H1 (cell line): ENCODE results near the gene SLC9A5.

Experiments
- BRCA1 ChIP-seq: IDR thresholded peaks from 2 replicates; pipeline ENCODE4 v1.6.1; 2012; ENCODE audit warnings: low read depth, low read length, improper control_type of control experiment
- CHD2 ChIP-seq: IDR thresholded peaks from 2 replicates; pipeline ENCODE4 v1.6.1; 2012; ENCODE audit warnings: low read length, improper control_type of control experiment
- EZH2 ChIP-seq: fragments of 200-600 bp; sonication (generic); IDR thresholded peaks from 2 replicates; pipeline ENCODE4 v1.7.1; 2012; ENCODE audit warnings: low read depth, mild to moderate bottlenecking, moderate library complexity, low read length, inconsistent platforms; ENCODE audit not compliant: severe bottlenecking

DNA sequence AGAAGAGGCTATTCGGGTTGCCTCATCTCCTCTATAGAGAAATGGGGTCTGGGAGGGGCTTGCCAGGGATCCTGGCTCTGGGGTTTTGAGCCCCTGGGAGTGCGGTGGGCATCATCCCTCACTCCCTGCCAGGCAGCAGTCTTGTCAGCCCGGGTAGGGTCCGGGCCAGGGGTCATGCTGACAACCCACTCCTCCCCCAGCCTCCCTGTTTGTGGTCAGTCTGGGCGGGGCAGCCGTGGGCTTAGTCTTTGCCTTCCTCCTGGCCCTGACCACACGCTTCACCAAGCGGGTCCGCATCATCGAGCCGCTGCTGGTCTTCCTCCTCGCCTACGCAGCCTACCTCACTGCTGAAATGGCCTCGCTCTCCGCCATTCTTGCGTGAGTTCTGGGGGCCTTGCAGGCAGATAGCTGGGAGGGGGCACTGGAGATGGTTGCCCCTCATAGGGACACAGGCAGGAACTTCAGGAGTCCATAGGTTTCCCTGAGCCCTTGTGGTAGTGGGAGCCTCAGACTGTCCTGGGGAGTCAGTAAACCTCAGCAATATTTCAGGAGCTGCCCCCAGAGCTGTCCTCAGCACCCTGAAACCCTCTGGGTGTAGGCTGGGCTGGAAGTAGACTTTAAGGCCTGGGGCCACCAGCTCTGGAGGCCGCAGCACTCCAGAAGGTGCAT, 6.9 kb downstream of the SLC9A5 start:
- TF ChIP-seq EZH2 (no peak), BRCA1 (no peak), CHD2 (no peak)
